Measurements from ENCODE around the gene COPZ1.

COPZ1 gene

DNA sequence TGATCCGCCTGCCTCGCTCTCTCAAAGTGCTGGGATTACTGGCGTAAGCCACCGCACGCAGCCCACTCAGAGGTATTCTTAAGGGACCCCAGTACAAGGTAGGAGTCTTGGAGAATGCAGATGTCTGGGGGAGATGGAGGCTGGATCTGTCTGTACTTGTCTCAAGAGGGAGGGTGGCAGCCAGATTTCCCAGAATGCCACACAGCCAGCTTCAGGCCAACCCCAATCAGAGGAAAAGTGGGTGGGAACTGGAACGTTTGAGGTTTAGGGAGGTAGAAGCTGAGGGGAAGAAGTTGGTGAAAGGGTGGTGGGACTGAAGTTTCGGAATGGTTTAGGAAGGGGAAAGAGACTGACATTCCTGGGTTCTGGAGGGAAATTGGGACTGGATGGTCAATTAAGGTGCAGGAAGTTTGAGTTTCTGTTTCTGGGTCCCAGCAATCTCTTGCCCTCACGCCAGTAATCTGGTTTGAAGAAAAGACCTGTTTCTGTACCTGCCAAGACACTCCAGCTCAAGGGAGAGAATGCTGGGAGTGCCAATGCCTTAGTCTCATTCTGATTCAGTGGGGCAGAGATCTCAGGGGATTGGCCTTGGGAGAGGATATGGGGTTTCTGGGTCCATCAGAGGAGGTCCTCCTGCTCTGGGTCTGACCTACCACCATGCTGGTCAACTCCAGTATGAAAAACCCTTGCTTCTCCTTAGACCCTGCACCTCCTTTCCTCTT is 67.7 kb downstream of the COPZ1 start:
- H3K4me3 ChIP-seq (ENCODE audit: low read depth, low read length): no peak overlapping the region
- TF ChIP-seq, protein P1, sequence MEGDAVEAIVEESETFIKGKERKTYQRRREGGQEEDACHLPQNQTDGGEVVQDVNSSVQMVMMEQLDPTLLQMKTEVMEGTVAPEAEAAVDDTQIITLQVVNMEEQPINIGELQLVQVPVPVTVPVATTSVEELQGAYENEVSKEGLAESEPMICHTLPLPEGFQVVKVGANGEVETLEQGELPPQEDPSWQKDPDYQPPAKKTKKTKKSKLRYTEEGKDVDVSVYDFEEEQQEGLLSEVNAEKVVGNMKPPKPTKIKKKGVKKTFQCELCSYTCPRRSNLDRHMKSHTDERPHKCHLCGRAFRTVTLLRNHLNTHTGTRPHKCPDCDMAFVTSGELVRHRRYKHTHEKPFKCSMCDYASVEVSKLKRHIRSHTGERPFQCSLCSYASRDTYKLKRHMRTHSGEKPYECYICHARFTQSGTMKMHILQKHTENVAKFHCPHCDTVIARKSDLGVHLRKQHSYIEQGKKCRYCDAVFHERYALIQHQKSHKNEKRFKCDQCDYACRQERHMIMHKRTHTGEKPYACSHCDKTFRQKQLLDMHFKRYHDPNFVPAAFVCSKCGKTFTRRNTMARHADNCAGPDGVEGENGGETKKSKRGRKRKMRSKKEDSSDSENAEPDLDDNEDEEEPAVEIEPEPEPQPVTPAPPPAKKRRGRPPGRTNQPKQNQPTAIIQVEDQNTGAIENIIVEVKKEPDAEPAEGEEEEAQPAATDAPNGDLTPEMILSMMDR (IDR thresholded peaks at IDR 0.05; ENCODE audit: low read depth, low read length): no peak

DNA sequence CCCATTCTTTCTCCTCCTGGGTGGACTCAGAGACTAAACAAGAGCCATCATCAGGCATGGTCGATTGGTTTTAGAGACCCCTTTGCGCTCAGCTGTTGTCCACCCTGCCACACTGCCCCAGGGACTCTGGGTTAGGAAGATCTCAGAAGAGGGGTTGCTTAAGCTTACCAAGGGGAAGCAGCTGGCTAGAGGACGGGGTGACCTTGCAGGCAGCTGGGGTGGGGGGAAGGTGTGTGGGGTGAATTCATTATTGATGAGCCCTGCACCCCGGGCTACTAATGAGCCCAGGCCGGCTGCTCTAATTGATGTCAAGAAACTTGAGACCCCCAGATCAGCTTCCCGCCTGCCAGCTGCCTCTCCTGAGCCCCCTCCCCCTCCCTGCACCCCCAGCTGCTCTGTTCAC is 68.3 kb downstream of the COPZ1 start:
- H3K4me3 ChIP-seq (ENCODE audit: low read depth, low read length): no peak overlapping the region
- TF ChIP-seq, protein P1 (IDR thresholded peaks at IDR 0.05; ENCODE audit: low read depth, low read length): no peak

DNA sequence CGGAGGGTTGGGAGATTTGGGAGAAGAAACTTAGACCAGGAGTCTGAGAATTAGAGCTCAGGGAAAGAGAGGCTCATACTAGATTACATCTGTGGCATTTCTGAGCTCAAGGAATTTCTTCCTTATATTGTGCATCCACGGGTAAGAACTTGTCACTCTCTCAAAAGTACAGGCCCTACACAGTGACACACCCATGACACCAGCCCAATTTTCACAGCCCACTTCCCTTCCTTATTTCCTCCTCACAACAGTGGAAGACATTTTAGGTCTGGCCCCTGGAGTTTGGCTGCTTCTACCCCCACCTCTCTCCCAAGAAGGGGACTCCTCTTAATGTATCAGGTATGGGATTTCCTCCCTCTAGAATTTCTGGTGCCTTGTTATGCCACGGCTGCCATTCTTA is 68.8 kb downstream of the COPZ1 start:
- H3K4me3 ChIP-seq (ENCODE audit: low read depth, low read length): no peak overlapping the region
- TF ChIP-seq, protein P1 (IDR thresholded peaks at IDR 0.05; ENCODE audit: low read depth, low read length): no peak

DNA sequence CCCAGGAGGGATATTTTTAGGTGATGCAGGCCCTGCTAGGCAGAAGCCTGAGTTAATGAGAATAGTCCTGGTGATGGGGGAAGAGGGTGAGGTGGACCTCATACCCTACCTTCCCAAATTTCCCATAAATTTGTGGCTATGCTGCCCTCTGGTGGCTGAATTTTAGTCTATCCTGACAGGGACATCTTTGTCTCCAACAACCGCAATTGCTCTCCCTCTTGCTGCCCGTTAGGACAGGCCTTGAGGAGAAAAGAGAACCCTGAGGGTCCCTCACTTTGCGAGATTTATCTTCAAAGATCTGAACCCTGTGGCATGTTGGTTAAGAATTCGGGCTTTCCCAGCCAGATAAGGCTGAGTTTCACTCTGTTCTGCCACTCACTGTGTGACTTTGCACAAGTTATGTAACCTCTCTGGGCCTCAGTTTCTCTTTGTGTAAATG is 69.4 kb downstream of the COPZ1 start:
- TF ChIP-seq, protein P1 (IDR thresholded peaks at IDR 0.05; ENCODE audit: low read depth, low read length): peak; percentile 55
- no peak overlapping the region for H3K4me3 ChIP-seq (ENCODE audit: low read depth, low read length)

DNA sequence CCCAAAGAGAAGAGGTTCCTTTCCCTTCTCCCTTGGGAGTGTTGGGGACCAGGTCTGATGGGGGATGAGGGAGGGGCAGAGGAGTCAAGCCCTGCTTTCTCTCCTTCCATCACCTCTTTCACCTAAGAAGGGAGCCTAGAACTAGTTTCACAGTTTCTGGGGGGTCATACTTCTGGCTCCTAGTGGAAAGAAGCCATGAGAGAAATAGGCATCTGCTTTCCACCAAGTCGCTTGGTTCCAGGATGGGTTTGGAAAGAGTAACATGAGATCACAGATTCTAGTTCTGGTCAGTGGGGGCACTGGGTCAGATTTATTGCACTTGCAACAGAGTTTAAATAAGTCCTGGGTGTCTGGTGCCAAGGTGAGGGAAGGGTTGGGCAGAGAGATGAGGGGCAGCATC is 70.1 kb downstream of the COPZ1 start:
- TF ChIP-seq, protein P1 (IDR thresholded peaks at IDR 0.05; ENCODE audit: low read depth, low read length): no peak
- H3K4me3 ChIP-seq (ENCODE audit: low read depth, low read length): no peak overlapping the region

DNA sequence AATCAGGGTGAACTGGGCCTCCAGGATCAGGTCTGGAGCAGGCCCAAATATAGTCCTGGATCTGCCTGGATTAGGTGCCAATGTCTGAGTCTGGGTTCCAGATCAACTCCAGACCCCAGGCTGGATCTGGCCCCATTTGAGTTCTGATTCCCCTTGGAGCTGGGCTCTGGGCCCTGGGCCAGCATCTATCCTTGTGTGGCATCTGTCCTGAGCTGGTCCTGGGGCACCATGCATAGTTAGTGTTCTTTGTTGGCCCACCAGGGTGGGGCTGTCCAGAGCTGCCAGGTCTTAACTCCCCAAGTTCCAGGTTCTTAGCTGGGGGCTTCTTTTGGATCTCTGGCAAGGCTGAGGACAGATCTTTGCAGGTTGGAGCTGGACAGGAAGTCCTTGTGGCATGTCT is 70.6 kb downstream of the COPZ1 start:
- H3K4me3 ChIP-seq (ENCODE audit: low read depth, low read length): no peak overlapping the region
- TF ChIP-seq, protein P1 (IDR thresholded peaks at IDR 0.05; ENCODE audit: low read depth, low read length): no peak

DNA sequence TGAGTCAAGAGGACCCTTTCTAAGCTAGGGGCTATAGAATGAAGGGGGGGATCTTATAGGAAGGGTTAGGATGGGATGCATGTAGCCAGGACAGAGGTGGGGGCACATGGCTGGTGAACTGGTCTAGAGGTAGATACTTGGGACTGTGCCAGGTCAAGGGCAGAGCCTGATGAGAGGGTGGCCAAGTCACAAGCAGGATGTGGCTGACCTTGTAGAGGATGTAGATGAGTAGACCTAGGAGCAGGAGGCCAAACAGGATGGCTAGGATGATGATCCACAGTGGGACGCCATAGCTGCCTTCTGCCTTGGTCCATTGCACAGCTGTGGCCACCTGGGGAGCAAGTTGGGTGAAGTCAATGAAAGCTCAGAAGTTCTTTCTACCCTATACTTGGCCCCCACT is 72.2 kb downstream of the COPZ1 start:
- TF ChIP-seq, protein P1 (IDR thresholded peaks at IDR 0.05; ENCODE audit: low read depth, low read length): no peak
- H3K4me3 ChIP-seq (ENCODE audit: low read depth, low read length): no peak overlapping the region
